ENCODE measurements around the gene CYP4A11. TPM values are rescaled to one million over a fixed set of nuclear protein-coding genes. Genes with fewer than 3 reads are reported as not detected.
"Not testable (repeated sequence)": the region's sequence is repeated elsewhere in the genome, so short reads cannot be mapped to it uniquely, and the experiment has no call there.

CYP4A11 gene
- not detected in 2 replicates for total RNA-seq (2014; rRNA removed; shearing (Covaris generic))

- no peak for DNase-seq (ENCODE audit: low read depth)
Observed at GRCh38 chr1:46941135-46941694, at the start of gene CYP4A11. Gene CYP4A11, minus strand, starts transcription at chr1:46941476. Its CDS starts 43 bp downstream, at chr1:46941433.

GRCh38 chr1:46990541-46990940, 49.3 kb upstream of the CYP4A11 start:
- DNase-seq (ENCODE audit: low read depth), result not testable (repeated sequence)

- DNase-seq (ENCODE audit: low read depth), result no peak
Observed at GRCh38 chr1:46983830-46984586, 42.7 kb upstream of the CYP4A11 start.

GRCh38 chr1:46983166-46983829, 42.0 kb upstream of the CYP4A11 start:
- no peak for DNase-seq (ENCODE audit: low read depth)

DNA sequence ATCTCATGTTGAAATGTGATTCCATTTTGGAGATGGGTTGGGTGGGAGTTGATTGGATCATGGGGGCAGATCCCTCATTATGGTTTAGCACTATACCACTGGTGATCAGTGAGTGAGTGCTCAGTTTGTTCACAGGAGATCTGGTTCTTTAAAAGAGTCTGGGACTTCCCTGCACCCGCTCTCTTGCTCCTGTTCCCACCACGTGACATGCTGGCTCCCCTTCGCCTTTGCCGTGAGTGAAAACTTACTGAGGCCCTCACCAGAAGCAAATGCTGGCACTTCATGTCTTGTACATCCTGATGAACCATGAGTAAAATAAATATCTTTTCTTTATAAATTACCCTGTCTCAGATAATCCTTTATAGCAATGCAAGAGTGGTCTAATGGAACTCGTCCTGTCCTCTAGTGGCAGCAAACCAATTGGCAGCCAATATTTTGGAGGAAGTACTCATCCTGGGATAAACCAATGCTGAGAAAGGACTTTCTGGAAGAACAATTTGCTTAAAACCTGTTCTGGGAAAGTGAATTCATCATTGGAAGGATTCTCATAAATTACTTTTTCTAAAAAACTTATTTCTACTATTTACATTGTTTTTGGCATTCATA, 27.8 kb upstream of the CYP4A11 start:
- no peak for DNase-seq (ENCODE audit: low read depth)

DNA sequence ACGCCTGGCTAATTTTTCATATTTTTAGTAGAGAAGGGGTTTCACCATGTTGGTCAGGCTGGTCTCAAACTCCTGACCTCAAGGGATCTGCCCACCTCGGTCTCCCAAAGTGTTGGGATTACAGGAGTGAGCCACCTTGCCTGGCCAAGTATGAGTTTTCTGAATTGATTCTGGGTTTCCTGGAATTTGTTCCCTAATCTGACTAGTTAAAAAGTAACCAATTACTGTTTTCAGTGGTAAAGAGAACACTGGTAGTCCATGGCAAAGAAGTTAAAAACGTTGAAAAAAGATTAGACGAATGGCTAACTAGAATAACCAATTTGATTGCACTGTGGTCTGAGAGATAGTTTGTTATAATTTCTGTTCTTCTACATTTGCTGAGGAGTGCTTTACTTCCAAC, 21.0 kb upstream of the CYP4A11 start:
- DNase-seq (ENCODE audit: low read depth), result not testable (repeated sequence)

GRCh38 chr1:46961066-46961758, 19.9 kb upstream of the CYP4A11 start:
- no peak for DNase-seq (ENCODE audit: low read depth)

DNA sequence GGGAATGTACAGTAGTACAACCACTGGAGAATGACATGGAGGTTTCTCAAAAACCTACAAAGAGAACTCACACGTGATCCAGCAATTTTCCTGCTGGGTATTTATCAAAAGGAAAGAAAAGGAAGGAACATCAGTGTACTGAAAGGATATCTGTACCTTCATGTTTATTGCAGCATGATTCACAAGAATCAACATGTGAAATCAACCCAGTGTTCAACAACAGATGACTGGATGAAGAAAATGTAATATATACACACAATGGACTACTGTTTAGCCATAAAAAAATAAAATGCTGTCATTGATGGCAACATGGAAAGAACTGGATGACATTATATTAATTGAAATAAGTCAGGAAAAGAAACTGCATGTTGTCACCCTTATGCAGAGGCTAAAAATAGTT, 19.0 kb upstream of the CYP4A11 start:
- DNase-seq (ENCODE audit: low read depth), result no peak

- DNase-seq (ENCODE audit: low read depth), result not testable (repeated sequence)
Observed at GRCh38 chr1:46955116-46955515, 13.8 kb upstream of the CYP4A11 start.

DNA sequence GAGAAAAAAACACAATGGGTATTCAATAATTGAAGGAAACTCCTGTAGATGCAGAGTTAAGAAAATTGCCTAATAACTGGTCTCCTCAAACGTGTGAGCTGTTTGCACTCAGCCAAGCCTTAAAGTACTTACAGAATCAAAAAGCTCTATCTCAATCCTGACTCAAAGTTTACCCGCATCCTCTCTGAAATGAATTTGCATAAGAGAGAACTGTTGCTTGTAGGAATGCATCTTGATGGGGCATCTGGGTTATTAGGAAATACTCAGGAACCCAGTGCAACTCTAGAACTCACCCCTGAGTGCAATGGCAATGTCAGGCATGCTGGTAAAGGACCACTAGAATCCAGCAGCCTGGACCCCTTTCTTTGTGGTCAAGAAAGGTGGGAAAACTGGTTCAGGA, 12.6 kb upstream of the CYP4A11 start:
- not testable (repeated sequence) for DNase-seq (ENCODE audit: low read depth)

GRCh38 chr1:46949417-46949666, 8.1 kb upstream of the CYP4A11 start:
- DNase-seq (ENCODE audit: low read depth), result not testable (repeated sequence)

DNA sequence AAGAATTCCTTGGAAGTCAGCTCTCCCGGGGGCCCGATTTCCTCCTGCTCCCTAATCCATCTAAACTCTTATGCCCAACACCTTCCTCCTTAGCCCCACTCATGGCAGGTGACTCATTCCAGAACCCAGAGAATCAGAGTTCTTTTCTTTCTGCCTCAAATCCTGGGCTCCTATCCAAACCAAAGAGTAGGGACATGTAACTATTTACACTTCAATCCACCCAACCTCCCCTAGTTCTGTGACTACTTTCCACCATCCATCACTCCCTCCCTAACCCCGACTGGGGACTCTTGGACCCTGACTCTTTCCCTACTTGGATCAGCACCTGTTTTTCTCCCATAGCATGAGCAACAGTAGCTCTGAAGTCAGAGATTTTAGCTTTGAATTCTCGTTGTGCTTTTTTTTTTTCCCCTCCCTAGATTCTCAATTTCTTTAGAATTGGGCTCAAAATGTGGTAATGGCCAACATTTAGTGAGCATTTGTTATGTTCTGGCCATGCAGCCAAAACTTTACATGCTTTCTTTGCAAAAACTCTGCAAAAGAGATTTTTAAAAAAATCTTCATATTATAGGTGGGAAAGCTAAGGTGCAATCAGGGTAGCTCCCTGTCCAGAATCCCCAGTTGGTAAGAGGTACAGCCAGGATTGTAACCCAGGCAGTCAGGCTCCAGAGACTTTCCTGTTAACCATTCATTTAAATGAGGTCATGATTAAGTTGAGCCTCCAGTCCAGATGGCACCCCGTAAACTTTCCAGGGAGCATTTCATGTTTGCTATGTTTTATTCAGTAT, 7.5 kb upstream of the CYP4A11 start:
- DNase-seq (ENCODE audit: low read depth), result peak; percentile 82

- not testable (repeated sequence) for DNase-seq (ENCODE audit: low read depth)
Observed at GRCh38 chr1:46947706-46948105, 6.4 kb upstream of the CYP4A11 start.

GRCh38 chr1:46942086-46942485, 810 bp upstream of the CYP4A11 start:
- no peak for DNase-seq (ENCODE audit: low read depth)

GRCh38 chr1:46940307-46940706, 969 bp downstream of the CYP4A11 start:
- DNase-seq (ENCODE audit: low read depth), result no peak

- DNase-seq (ENCODE audit: low read depth), result no peak
Observed at GRCh38 chr1:46937270-46937669, 4.0 kb downstream of the CYP4A11 start.

DNA sequence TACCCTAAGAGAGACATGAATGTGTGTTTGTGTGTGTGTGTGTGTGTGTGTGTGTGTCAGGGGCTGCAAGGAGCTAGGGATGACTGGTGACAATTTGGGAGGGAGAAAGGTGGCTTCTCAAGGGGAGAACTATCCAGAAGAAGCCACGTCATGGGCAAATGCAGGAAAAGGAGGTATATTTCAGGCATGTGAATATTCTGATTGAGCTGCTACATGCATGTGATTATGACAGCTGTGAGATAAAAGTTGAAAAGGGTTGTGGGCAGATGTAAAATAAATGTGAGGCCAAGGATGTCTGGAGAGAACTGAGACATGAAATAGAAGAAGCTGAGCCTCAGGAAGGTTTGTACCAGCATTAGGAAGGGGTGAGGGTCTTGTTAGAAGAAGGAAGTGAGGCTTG, 4.5 kb downstream of the CYP4A11 start:
- no peak for DNase-seq (ENCODE audit: low read depth)

DNA sequence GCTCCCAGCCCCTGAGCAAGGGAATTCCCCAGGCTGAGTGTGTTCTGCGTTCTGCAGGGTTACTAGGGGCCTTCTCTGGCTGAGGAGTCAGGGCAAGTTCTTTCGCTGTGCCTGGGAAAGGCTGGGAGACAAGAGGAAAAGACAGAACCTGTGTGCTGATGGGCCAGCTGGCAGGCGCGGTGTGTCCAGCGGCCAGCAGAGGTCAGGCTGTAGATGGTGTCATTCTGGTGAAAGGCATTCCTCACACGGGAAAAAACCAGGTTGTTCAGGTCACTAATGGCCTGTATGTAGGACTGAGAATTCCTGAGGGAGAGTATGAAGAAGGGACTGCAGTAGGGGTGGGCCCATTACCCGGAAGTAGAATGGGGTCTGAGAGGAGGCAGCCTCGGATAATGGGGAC, 6.4 kb downstream of the CYP4A11 start:
- DNase-seq (ENCODE audit: low read depth), result peak; percentile 17

DNA sequence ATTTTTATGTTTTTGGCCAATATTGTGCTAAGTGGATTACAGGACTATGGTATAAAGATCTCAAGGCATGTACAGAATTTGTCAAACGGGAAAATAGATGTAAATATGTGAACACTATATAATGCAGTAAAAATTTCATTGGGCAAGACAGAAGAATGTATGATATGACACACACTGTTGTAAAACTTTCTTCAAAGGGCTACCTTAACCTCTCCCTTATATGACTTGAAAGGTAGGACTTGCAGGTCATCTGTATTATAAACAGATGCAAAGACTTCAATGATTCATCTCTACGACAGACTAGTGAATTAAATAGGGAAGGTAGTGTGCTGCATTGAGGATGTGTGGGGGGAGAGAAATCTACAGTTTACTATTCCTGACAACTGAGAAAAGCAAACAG, 9.3 kb downstream of the CYP4A11 start:
- not testable (repeated sequence) for DNase-seq (ENCODE audit: low read depth)

- no peak for DNase-seq (ENCODE audit: low read depth)
Observed at GRCh38 chr1:46931151-46931550, 10.1 kb downstream of the CYP4A11 start.

DNA sequence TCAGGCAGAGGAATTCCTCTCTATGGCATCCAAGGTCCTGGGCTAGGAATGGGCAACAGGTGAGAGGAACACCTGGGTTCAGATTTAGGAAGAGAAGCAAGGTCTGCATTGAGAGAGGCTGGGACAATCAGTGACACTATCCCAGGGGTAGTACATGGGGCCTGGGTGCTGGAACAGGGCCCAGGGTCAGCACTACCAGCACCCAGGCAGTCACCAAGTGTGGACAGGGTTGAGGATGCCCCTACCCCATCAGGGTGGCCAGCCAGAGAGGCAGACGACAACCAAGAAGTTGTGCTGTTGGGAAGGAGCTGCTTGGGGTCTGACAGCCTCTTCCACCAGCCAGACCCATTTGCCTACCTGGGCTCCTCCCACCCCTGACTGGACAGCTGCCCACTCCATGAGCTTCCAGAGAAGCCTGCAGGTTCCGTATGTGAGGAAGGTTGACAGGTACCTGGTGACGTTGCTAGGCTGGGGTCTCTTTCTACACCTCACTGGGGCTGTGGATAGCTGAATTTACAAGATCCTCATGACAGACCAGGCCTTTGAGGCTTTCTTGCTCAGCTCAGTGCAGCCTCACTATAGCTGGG, 13.9 kb downstream of the CYP4A11 start:
- DNase-seq (ENCODE audit: low read depth), result no peak
